Common myeloid progenitor, CD34-positive (primary cell): Measurements from ENCODE around the gene ETS1.

Source experiments
- CTCF ChIA-PET: fragments of 350-600 bp; sonication (Branson Sonifier 250); formaldehyde crosslinking; loops from one replicate; lab custom pipeline; 2021; ENCODE audit warnings: antibody characterized with exemption; lab: Charles Lee
- POLR2A ChIA-PET: fragments of 350-600 bp; sonication (Branson Sonifier 250); formaldehyde crosslinking; loops from one replicate; lab custom pipeline; 2021; ENCODE audit warnings: antibody characterized with exemption; lab: Charles Lee
- DNase-seq, 3 donors: peaks; one replicate each; pipeline versions ENCODE4 v3.0.0 to v3.0.0-alpha.2; 2013
- H3K27ac ChIP-seq, 2 experiments: 1 replicate in 1 of 2; 2 replicates in 1 of 2; pipeline ENCODE4 v1.7.0; 2013; ENCODE audit warnings: inconsistent platforms in 2 of 2, low read length in 2 of 2, mild to moderate bottlenecking in 2 of 2, low read depth in 1 of 2, moderate library complexity in 1 of 2; ENCODE audit not compliant: severe bottlenecking in 2 of 2, insufficient read depth in 1 of 2, poor library complexity in 1 of 2
- H3K27me3 ChIP-seq, 5 experiments: replicated peaks in 2 of 5; 1 replicate in 3 of 5; 2 replicates in 2 of 5; pipeline versions ENCODE4 v1.6.1 to v1.7.0; 2013; ENCODE audit warnings: low read length in 4 of 5, mild to moderate bottlenecking in 2 of 5, moderate library complexity in 2 of 5, inconsistent platforms in 1 of 5; ENCODE audit not compliant: insufficient read depth in 5 of 5, control insufficient read depth in 4 of 5
- H3K36me3 ChIP-seq, 4 experiments: 1 replicate in 2 of 4; 2 replicates in 2 of 4; pipeline versions ENCODE4 v1.6.1 to v1.7.0; 2013; ENCODE audit warnings: low read length in 3 of 4, control low read depth in 1 of 4, mild to moderate bottlenecking in 1 of 4; ENCODE audit not compliant: control insufficient read depth in 4 of 4, insufficient read depth in 4 of 4
- H3K4me1 ChIP-seq, 4 experiments: 1 replicate in 3 of 4; 2 replicates in 1 of 4; pipeline versions ENCODE4 v1.6.1 to v1.7.1; 2013; ENCODE audit warnings: low read length in 3 of 4, mild to moderate bottlenecking in 3 of 4, control low read depth in 1 of 4, inconsistent platforms in 1 of 4, moderate library complexity in 1 of 4; ENCODE audit not compliant: control insufficient read depth in 4 of 4, insufficient read depth in 4 of 4; ENCODE audit errors: control extremely low read depth in 1 of 4
- H3K4me3 ChIP-seq, 7 experiments: 1 replicate in 4 of 7; 2 replicates in 3 of 7; pipeline versions ENCODE4 v1.5.1 to v1.7.0; 2013; ENCODE audit warnings: mild to moderate bottlenecking in 7 of 7, low read length in 6 of 7, moderate library complexity in 6 of 7, inconsistent platforms in 2 of 7, low read depth in 2 of 7, control low read depth in 1 of 7; ENCODE audit not compliant: insufficient read depth in 4 of 7, control insufficient read depth in 1 of 7; ENCODE audit errors: extremely low read depth in 1 of 7
- H3K9me3 ChIP-seq, 5 experiments: 1 replicate in 4 of 5; 2 replicates in 1 of 5; pipeline versions ENCODE4 v1.6.1 to v1.7.1; 2013; ENCODE audit warnings: low read length in 4 of 5, mild to moderate bottlenecking in 2 of 5, inconsistent platforms in 1 of 5, low read depth in 1 of 5, moderate library complexity in 1 of 5; ENCODE audit not compliant: control insufficient read depth in 4 of 5, insufficient read depth in 2 of 5; ENCODE audit errors: control extremely low read depth in 1 of 5
- WGBS: methylation state at CpG from one replicate; pipeline ENCODE4 v1.1.5; 2013; ENCODE audit not compliant: insufficient coverage; 5-methylcytosine and 5-hydroxymethylcytosine counted together

The ETS1 gene

GRCh38 chr11:128462922-128463321 is 124.4 kb downstream of the ETS1 start:
- H3K4me1 ChIP-seq, result peaks cover 0 to 12% (median 8%) of the 10 kb centered on the region in 4 experiments
- no peaks in the 10 kb centered on the region for H3K9me3 ChIP-seq
- no peak for DNase-seq
- CTCF ChIA-PET, result interaction anchor here (0.8 to 1.7 kb wide), 3 partner anchors 10 to 79 kb away, joined by 3 read pairs; no protein-coding TSS in a partner anchor
- no peak overlapping the region for H3K27ac ChIP-seq
- WGBS, result 100% methylated on average over 3 of the region's 4 CpGs
- peaks cover 13 to 66% (median 33%) of the 10 kb centered on the region in 4 experiments for H3K36me3 ChIP-seq
- H3K27me3 ChIP-seq, result peaks cover 0 to 3% (median 0%) of the 10 kb centered on the region in 5 experiments
- H3K4me3 ChIP-seq, result no peak overlapping the region
- POLR2A ChIA-PET, result no interaction called here

- CTCF ChIA-PET, result interaction anchor here (1.7 kb wide), 1 partner anchor 14 kb away, joined by 3 read pairs; no protein-coding TSS in a partner anchor
- Histone ChIP-seq H3K27me3 (no peaks in the 10 kb centered on the region), H3K36me3 (peaks cover 10 to 68% (median 37%) of the 10 kb centered on the region in 4 experiments), H3K9me3 (no peaks in the 10 kb centered on the region), H3K27ac (no peak overlapping the region), H3K4me1 (peaks cover 0 to 12% (median 8%) of the 10 kb centered on the region in 4 experiments), H3K4me3 (no peak overlapping the region)
- WGBS, result 99% methylated on average over 7 of the region's 13 CpGs
- POLR2A ChIA-PET, result no interaction called here
- no peak for DNase-seq
Observed at GRCh38 chr11:128462189-128462588, 125.2 kb downstream of the ETS1 start.

- H3K9me3 ChIP-seq, result no peaks in the 10 kb centered on the region
- no peaks in the 10 kb centered on the region for H3K4me1 ChIP-seq
- H3K27me3 ChIP-seq, result peaks cover 0 to 2% (median 0%) of the 10 kb centered on the region in 5 experiments
- ChIA-PET CTCF (interaction anchor here (0.5 to 1.9 kb wide), 4 partner anchors 9 to 260 kb away, joined by 3 to 4 read pairs (median 4); no protein-coding TSS in a partner anchor), POLR2A (no interaction called here)
- no peak overlapping the region for H3K4me3 ChIP-seq
- peaks cover 7 to 54% (median 38%) of the 10 kb centered on the region in 4 experiments for H3K36me3 ChIP-seq
- no peak overlapping the region for H3K27ac ChIP-seq
- no peak for DNase-seq
- 95% methylated on average over 4 of the region's 5 CpGs for WGBS
Observed at GRCh38 chr11:128458321-128458720, 129.0 kb downstream of the ETS1 start.

GRCh38 chr11:128457874-128458273 is 129.5 kb downstream of the ETS1 start:
- H3K27me3 ChIP-seq, result peaks cover 0 to 2% (median 0%) of the 10 kb centered on the region in 5 experiments
- no peak overlapping the region for H3K4me3 ChIP-seq
- POLR2A ChIA-PET, result no interaction called here
- no peaks in the 10 kb centered on the region for H3K9me3 ChIP-seq
- 100% methylated on average over 1 of the region's 3 CpGs for WGBS
- no peak overlapping the region for H3K27ac ChIP-seq
- peaks cover 6 to 49% (median 34%) of the 10 kb centered on the region in 4 experiments for H3K36me3 ChIP-seq
- CTCF ChIA-PET, result interaction anchor here (0.8 to 1.3 kb wide), 3 partner anchors 11 to 168 kb away, joined by 3 to 4 read pairs (median 3); no protein-coding TSS in a partner anchor
- no peak for DNase-seq
- H3K4me1 ChIP-seq, result no peaks in the 10 kb centered on the region

GRCh38 chr11:128456566-128457268 is 130.6 kb downstream of the ETS1 start:
- no peaks in the 10 kb centered on the region for H3K9me3 ChIP-seq
- WGBS, result 98% methylated on average over 7 of the region's 8 CpGs
- H3K4me1 ChIP-seq, result no peaks in the 10 kb centered on the region
- peaks cover 0 to 39% (median 28%) of the 10 kb centered on the region in 4 experiments for H3K36me3 ChIP-seq
- no peak overlapping the region for H3K4me3 ChIP-seq
- DNase-seq, result no peak
- peaks cover 0 to 2% (median 0%) of the 10 kb centered on the region in 5 experiments for H3K27me3 ChIP-seq
- H3K27ac ChIP-seq, result no peak overlapping the region
- POLR2A ChIA-PET, result no interaction called here
- CTCF ChIA-PET, result interaction anchor here (1.1 to 1.3 kb wide), 2 partner anchors 8 to 12 kb away, joined by 3 read pairs; no protein-coding TSS in a partner anchor

- Histone ChIP-seq H3K4me3 (no peak overlapping the region), H3K4me1 (no peaks in the 10 kb centered on the region), H3K36me3 (peaks cover 0 to 31% (median 21%) of the 10 kb centered on the region in 4 experiments), H3K9me3 (no peaks in the 10 kb centered on the region), H3K27ac (no peak overlapping the region), H3K27me3 (peaks cover 0 to 2% (median 0%) of the 10 kb centered on the region in 5 experiments)
- POLR2A ChIA-PET, result no interaction called here
- 97% methylated on average over 3 of the region's 5 CpGs for WGBS
- DNase-seq, result no peak
- CTCF ChIA-PET, result interaction anchor here (1.1 kb wide), 1 partner anchor 9 kb away, joined by 3 read pairs; no protein-coding TSS in a partner anchor
Observed at GRCh38 chr11:128455766-128456165, 131.6 kb downstream of the ETS1 start.
